KMS-11 (cell line): ENCODE measurements around the gene ARHGAP8.

ENCODE experiments used
- H2AFZ ChIP-seq: fragments of 200-600 bp; sonication (generic); 2 replicates; pipeline ENCODE4 v1.6.1; 2016; ENCODE audit warnings: antibody characterized with exemption, mixed run types, low read depth
- H3K27ac ChIP-seq: fragments of 200-600 bp; sonication (generic); 2 replicates; pipeline ENCODE4 v1.6.1; 2016; ENCODE audit warnings: mild to moderate bottlenecking, mixed run types
- H3K27me3 ChIP-seq: fragments of 200-600 bp; sonication (generic); 2 replicates; pipeline ENCODE4 v1.6.1; 2017; ENCODE audit warnings: mild to moderate bottlenecking, low read depth, mixed run types, moderate library complexity; ENCODE audit not compliant: insufficient read depth
- H3K36me3 ChIP-seq: fragments of 200-600 bp; sonication (generic); 2 replicates; pipeline ENCODE4 v1.6.1; 2017; ENCODE audit warnings: mild to moderate bottlenecking, mixed run types; ENCODE audit not compliant: insufficient read depth
- H3K4me1 ChIP-seq: fragments of 200-600 bp; sonication (generic); 2 replicates; pipeline ENCODE4 v1.6.1; 2016; ENCODE audit warnings: mild to moderate bottlenecking, low read depth, mixed run types; ENCODE audit not compliant: poor library complexity, severe bottlenecking
- H3K4me2 ChIP-seq: fragments of 200-600 bp; sonication (generic); 2 replicates; pipeline ENCODE4 v1.7.0; 2016; ENCODE audit warnings: mild to moderate bottlenecking, mixed run types
- H3K4me3 ChIP-seq: fragments of 200-600 bp; sonication (generic); IDR thresholded peaks from 2 replicates; pipeline ENCODE4 v1.6.1; 2017; ENCODE audit warnings: low read depth, low read length, mixed read lengths; ENCODE audit not compliant: insufficient read depth
- H3K79me2 ChIP-seq: fragments of 200-600 bp; sonication (generic); 2 replicates; pipeline ENCODE4 v1.6.1; 2016; ENCODE audit warnings: low read depth, mixed run types; ENCODE audit not compliant: insufficient read depth
- H3K9ac ChIP-seq: fragments of 200-600 bp; sonication (generic); 2 replicates; pipeline ENCODE4 v1.6.1; 2016; ENCODE audit warnings: mild to moderate bottlenecking, mixed run types
- H4K20me1 ChIP-seq: fragments of 200-600 bp; sonication (generic); 2 replicates; pipeline ENCODE4 v1.6.1; 2016; ENCODE audit warnings: mild to moderate bottlenecking, mixed run types; ENCODE audit not compliant: insufficient read depth
- CTCF ChIP-seq: fragments of 200-600 bp; sonication (generic); conservative IDR thresholded peaks from 2 replicates; pipeline ENCODE4 v1.6.1; 2017; ENCODE audit warnings: low read depth, mild to moderate bottlenecking, antibody characterized with exemption, low read length, moderate library complexity, mixed read lengths

The ARHGAP8 gene

GRCh38 chr22:44865193-44866057 lies 113.0 kb downstream of the ARHGAP8 start:
- TF ChIP-seq CTCF: no peak
- no peak overlapping the region for H3K4me2 ChIP-seq
- H3K36me3 ChIP-seq: no peaks in the 10 kb centered on the region
- H3K4me1 ChIP-seq: no peaks in the 10 kb centered on the region
- no peak overlapping the region for H2AFZ ChIP-seq
- H3K79me2 ChIP-seq: no peaks in the 10 kb centered on the region
- H3K9ac ChIP-seq: no peak overlapping the region
- H3K27me3 ChIP-seq: no peaks in the 10 kb centered on the region; the same call in 1 of the 2 replicates
- H4K20me1 ChIP-seq: no peaks in the 10 kb centered on the region
- H3K27ac ChIP-seq: no peak overlapping the region
- no peak overlapping the region for H3K4me3 ChIP-seq

- Histone ChIP-seq H4K20me1 (no peaks in the 10 kb centered on the region), H3K79me2 (no peaks in the 10 kb centered on the region), H3K4me1 (no peaks in the 10 kb centered on the region), H3K4me3 (no peak overlapping the region), H3K4me2 (no peak overlapping the region), H3K36me3 (no peaks in the 10 kb centered on the region), H2AFZ (no peak overlapping the region), H3K27ac (no peak overlapping the region), H3K9ac (no peak overlapping the region), H3K27me3 (no peaks in the 10 kb centered on the region; the same call in 1 of the 2 replicates)
- TF ChIP-seq CTCF: no peak
Measured at GRCh38 chr22:44869196-44869595, 116.8 kb downstream of the ARHGAP8 start.

- Histone ChIP-seq H3K4me3 (no peak overlapping the region), H3K79me2 (no peaks in the 10 kb centered on the region), H3K27ac (no peak overlapping the region), H3K36me3 (no peaks in the 10 kb centered on the region), H3K27me3 (peaks cover 2% of the 10 kb centered on the region; the same call in 1 of the 2 replicates), H3K9ac (no peak overlapping the region), H2AFZ (no peak overlapping the region), H4K20me1 (no peaks in the 10 kb centered on the region), H3K4me1 (no peaks in the 10 kb centered on the region), H3K4me2 (no peak overlapping the region)
- TF ChIP-seq CTCF: no peak
Measured at GRCh38 chr22:44870021-44870420, 117.6 kb downstream of the ARHGAP8 start.

GRCh38 chr22:44871782-44872181 lies 119.4 kb downstream of the ARHGAP8 start:
- no peaks in the 10 kb centered on the region for H3K36me3 ChIP-seq
- no peaks in the 10 kb centered on the region for H4K20me1 ChIP-seq
- H3K79me2 ChIP-seq: no peaks in the 10 kb centered on the region
- no peak for TF ChIP-seq CTCF
- H3K4me2 ChIP-seq: no peak overlapping the region
- H3K27me3 ChIP-seq: peaks cover 4% of the 10 kb centered on the region; the same call in 1 of the 2 replicates
- no peak overlapping the region for H3K9ac ChIP-seq
- no peak overlapping the region for H3K4me3 ChIP-seq
- H3K27ac ChIP-seq: no peak overlapping the region
- H3K4me1 ChIP-seq: no peaks in the 10 kb centered on the region
- no peak overlapping the region for H2AFZ ChIP-seq
